Activated CD8-positive, alpha-beta memory T cell treated with anti-CD3 and anti-CD28 coated beads, Interleukin-2, amount 10 ng/mL, durations not matched to agents 7 days and 5 days (primary cell): ENCODE measurements around the gene RPL10A. TPM values are rescaled to one million over a fixed set of nuclear protein-coding genes. Genes with fewer than 3 reads are reported as not detected.

Experiments used
- ATAC-seq: fragments of 150-1000 bp; cut with Tn5 transposase; one replicate; pipeline ENCODE4 v1.10.0; 2021; ENCODE audit warnings: moderate library complexity
- CTCF ChIA-PET: fragments of 350-600 bp; sonication (Branson Sonifier 250); formaldehyde crosslinking; loops from one replicate; lab custom pipeline; 2021; ENCODE audit warnings: antibody characterized with exemption; lab: Charles Lee
- DNase-seq: peaks from one replicate; pipeline ENCODE4 v3.0.0-alpha.2; 2020
- H3K27ac Mint-ChIP-seq: one replicate; pipeline ENCODE4 v1.8.0; 2021; ENCODE audit warnings: mild to moderate bottlenecking, mixed read lengths
- H3K27me3 Mint-ChIP-seq: one replicate; pipeline ENCODE4 v1.8.0; 2021; ENCODE audit warnings: mixed read lengths
- H3K36me3 Mint-ChIP-seq: one replicate; pipeline ENCODE4 v1.8.0; 2021; ENCODE audit warnings: mild to moderate bottlenecking, mixed read lengths
- H3K4me1 Mint-ChIP-seq: one replicate; pipeline ENCODE4 v1.8.0; 2021; ENCODE audit warnings: mixed read lengths
- H3K4me3 Mint-ChIP-seq: one replicate; pipeline ENCODE4 v1.8.0; 2021; ENCODE audit warnings: mild to moderate bottlenecking, moderate library complexity, mixed read lengths
- H3K9me3 Mint-ChIP-seq: one replicate; pipeline ENCODE4 v1.8.0; 2022; ENCODE audit warnings: low read depth, mixed read lengths
- total RNA-seq, 2 experiments: library from RNA; stranded (reverse); gene quantifications; one replicate each; pipeline ENCODE4 v1.2.3, GENCODE V29; 2021

The RPL10A gene
- total RNA-seq, 2 experiments from 2014 or later: 1,163 to 1,382 TPM

DNA sequence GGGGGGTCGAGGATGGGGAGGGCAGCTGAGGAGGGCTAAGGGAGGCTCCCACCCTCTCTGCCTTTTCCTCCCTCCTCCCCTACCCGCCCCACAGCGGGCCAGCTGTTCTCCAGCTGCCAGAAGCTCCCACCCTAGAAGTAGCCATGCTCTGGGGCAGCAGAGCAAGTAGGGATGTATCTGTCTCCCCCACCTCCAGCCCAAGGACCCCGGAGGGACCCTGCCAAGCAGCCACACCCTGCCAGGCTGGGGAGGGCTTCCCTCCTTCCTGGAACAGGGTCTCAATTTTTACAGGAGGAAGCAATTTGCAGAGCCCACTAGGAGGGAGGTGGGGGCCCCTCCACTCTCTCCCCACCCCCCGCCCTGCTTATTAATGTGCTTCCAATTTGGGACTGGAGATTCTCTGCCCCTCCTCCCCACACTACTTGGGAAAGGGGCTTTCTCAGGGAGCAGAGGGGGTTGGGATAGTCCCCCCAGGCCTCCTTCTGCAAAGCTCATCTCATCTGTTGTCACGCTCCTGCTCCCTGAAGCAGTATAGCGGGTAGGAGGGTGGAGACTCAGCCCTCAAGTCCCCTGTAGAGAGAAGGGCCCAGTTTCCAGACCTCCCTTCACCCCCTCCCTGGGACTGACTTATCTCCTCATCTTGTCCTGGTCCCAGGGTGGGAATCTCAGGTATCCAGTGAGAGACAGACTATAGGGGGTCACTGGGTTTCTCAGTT is 24.2 kb downstream of the RPL10A start:
- CTCF ChIA-PET: interaction anchor here (0.6 to 1.4 kb wide), 3 partner anchors 9 to 200 kb away, joined by 3 to 4 read pairs (median 3); no protein-coding TSS in a partner anchor
- no peak overlapping the region for H3K4me3 Mint-ChIP-seq

DNA sequence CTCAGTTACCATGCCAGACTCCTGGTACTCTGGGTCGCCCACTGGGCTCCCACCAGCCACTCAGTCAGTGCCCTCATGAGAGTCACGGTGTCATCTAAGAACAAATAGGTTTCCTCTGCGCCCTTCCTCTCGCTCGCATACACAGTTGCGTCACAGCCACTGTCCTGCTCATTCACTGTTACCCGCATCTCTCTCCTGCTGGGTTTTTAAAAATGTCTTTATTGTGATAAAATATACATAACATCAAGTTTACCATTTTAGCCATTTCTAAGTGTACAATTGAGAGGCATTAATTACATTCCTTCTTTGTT is 24.7 kb downstream of the RPL10A start:
- no peaks in the 10 kb centered on the region for H3K36me3 Mint-ChIP-seq
- H3K27me3 Mint-ChIP-seq: peaks cover 13% of the 10 kb centered on the region
- no peak overlapping the region for H3K4me3 Mint-ChIP-seq
- DNase-seq (no peak), ATAC-seq (no peak)
- no peaks in the 10 kb centered on the region for H3K9me3 Mint-ChIP-seq
- peaks cover 11% of the 10 kb centered on the region for H3K4me1 Mint-ChIP-seq
- CTCF ChIA-PET: interaction anchor here (1.4 kb wide), 1 partner anchor 200 kb away, joined by 4 read pairs; no protein-coding TSS in a partner anchor
- no peak overlapping the region for H3K27ac Mint-ChIP-seq

More for the DNA sequence above, 24.2 kb downstream of the RPL10A start:
- ATAC-seq (no peak), DNase-seq (no peak)
- Mint-ChIP-seq H3K27ac (no peak overlapping the region), H3K36me3 (no peaks in the 10 kb centered on the region), H3K4me1 (peaks cover 14% of the 10 kb centered on the region), H3K9me3 (no peaks in the 10 kb centered on the region), H3K27me3 (peaks cover 11% of the 10 kb centered on the region)

GRCh38 chr6:35493307-35493983 is 25.2 kb downstream of the RPL10A start:
- H3K4me3 Mint-ChIP-seq: no peak overlapping the region
- CTCF ChIA-PET: no interaction called here
- no peaks in the 10 kb centered on the region for H3K36me3 Mint-ChIP-seq
- peaks cover 6% of the 10 kb centered on the region for H3K4me1 Mint-ChIP-seq
- H3K27ac Mint-ChIP-seq: no peak overlapping the region
- DNase-seq (no peak), ATAC-seq (no peak)
- H3K27me3 Mint-ChIP-seq: peaks cover 18% of the 10 kb centered on the region
- no peaks in the 10 kb centered on the region for H3K9me3 Mint-ChIP-seq

DNA sequence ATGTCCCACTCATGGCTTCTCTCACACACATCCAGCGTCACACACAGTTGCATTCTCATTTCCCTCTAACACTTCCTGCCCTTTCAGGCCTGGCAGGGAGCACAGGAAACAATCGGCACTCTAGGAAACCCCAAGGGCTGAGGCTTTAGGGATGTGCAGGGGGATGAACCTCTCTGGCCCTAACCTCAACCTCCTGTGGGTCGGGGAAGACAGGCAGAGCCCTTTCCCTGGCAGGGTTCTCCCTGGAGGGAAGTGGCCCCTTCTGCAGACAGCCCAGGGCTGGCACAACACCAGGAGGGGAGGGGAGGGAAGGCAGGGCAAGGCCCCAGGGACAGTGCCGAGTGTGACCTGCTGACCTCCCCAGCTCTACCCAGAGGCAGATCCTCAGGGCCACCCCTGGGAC is 26.0 kb downstream of the RPL10A start:
- ATAC-seq (no peak), DNase-seq (no peak)
- Mint-ChIP-seq H3K4me3 (no peak overlapping the region), H3K27ac (peak overlapping the region; percentile 7), H3K4me1 (peaks cover 9% of the 10 kb centered on the region), H3K36me3 (no peaks in the 10 kb centered on the region), H3K9me3 (no peaks in the 10 kb centered on the region), H3K27me3 (peaks cover 25% of the 10 kb centered on the region)
- CTCF ChIA-PET: no interaction called here

- peaks cover 9% of the 10 kb centered on the region for H3K4me1 Mint-ChIP-seq
- CTCF ChIA-PET: interaction anchor here (0.6 kb wide), 1 partner anchor 49 kb away, joined by 3 read pairs; no protein-coding TSS in a partner anchor
- no peak overlapping the region for H3K27ac Mint-ChIP-seq
- H3K27me3 Mint-ChIP-seq: peaks cover 33% of the 10 kb centered on the region
- ATAC-seq (no peak), DNase-seq (no peak)
- no peaks in the 10 kb centered on the region for H3K9me3 Mint-ChIP-seq
- peak overlapping the region; percentile 42 for H3K4me3 Mint-ChIP-seq
- no peaks in the 10 kb centered on the region for H3K36me3 Mint-ChIP-seq
These were observed 27.2 kb downstream of the RPL10A start for GRCh38 chr6:35495258-35496035.

GRCh38 chr6:35496036-35496840 is 28.0 kb downstream of the RPL10A start:
- CTCF ChIA-PET: interaction anchor here (1.0 to 1.2 kb wide), 3 partner anchors 14 to 128 kb away, joined by 3 read pairs; no protein-coding TSS in a partner anchor
- ATAC-seq (no peak), DNase-seq (no peak)
- Mint-ChIP-seq H3K4me3 (peak overlapping the region; percentile 42), H3K9me3 (no peaks in the 10 kb centered on the region), H3K36me3 (no peaks in the 10 kb centered on the region), H3K27ac (no peak overlapping the region), H3K4me1 (peaks cover 9% of the 10 kb centered on the region), H3K27me3 (peaks cover 39% of the 10 kb centered on the region)

DNA sequence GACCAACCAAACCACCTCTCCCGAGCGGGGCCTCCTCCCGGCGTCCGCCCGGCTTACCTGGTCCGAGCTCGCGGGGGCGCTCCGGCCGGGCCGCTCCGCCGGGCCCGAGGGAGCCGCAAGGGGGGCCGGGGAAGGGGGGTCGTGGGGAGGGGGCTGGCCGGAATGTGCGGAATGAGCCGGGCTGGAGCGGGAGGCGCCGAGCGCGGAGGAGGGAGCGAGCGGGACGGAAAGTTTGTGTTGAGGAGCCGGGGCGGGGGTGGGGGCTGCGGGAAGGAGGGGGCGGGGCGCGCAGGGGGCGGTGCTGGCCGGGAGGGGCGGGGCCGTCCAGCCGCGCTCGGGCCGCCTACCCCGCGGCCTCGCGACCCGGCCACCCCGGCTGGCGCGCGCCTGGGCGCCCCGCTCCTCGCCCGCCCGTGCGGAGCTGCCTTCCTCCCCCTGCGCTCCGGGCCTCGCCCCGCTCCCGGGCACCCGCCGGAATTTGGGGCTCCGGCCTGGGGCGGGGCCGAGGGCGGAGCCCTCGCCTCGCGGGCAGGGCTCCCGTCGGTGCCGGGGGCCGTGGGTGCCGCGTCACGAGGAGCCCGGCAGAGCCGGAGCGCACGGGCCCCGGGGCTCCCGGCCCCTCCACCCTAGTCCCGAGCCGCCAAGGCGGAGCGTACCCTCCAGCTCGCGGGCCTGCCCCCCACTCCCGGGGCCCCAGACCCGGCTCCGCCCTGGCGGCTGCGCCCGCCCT is 28.8 kb downstream of the RPL10A start, which contains the start of gene TEAD3:
Gene TEAD3, minus strand, starts transcription at position 239 of the 730 bp plus-strand sequence.
- H3K9me3 Mint-ChIP-seq: no peaks in the 10 kb centered on the region
- CTCF ChIA-PET: interaction anchor here (0.7 to 1.7 kb wide), 8 partner anchors 13 to 240 kb away, joined by 3 to 7 read pairs (median 3); no protein-coding TSS in a partner anchor
- H3K4me3 Mint-ChIP-seq: peak within 1 kb of the TSS; percentile 55
- peaks cover 42% of the 10 kb centered on the region for H3K27me3 Mint-ChIP-seq
- H3K36me3 Mint-ChIP-seq: no peaks in the 10 kb centered on the region
- DNase-seq: peak; percentile 52
- H3K27ac Mint-ChIP-seq: no peak within 1 kb of the TSS
- H3K4me1 Mint-ChIP-seq: peaks cover 9% of the 10 kb centered on the region
- ATAC-seq: peak; percentile 81

DNA sequence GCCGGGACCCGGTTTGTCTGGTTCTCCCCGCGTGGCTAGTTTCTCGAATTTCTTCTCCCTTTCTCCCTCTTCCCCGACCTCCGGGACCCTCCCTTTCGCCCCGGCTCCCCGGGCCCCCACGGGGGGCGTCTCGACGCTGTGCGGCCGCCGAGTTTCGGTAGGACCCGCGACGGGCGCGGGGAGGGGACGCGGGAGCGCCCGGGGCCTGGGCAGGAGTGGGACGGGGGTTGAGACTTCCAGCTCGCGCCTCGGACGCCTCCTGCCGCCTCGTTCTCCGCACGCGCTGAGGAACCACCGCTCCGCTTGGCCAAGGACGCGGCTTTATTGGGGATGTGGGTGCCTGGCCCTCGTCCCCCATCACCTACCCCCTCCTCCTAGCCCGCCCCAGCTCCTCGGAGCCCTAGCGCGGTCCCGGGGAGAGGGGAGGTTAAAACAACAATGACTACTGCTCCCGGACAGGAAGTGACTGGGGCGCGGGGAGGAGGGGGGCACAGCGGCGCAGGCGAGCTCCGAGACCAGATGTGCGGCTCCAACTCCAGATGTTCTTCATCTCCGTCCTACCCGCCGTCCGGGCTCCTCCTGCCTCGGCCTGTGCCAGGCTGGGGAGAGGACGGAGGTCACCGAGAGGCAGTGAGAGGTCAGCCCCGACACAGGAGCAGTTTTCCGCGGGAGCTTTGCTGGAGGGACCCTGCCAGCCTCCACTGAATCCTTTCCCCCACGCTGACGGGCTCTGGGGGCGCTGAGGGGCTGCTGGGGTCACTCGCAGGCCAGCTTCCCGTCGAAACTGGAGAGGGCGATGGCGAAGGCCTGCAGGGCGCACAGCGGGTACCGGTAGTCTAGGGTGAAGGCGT is 29.6 kb downstream of the RPL10A start:
- Mint-ChIP-seq H3K9me3 (no peaks in the 10 kb centered on the region), H3K4me1 (peaks cover 9% of the 10 kb centered on the region), H3K27ac (no peak overlapping the region), H3K36me3 (no peaks in the 10 kb centered on the region), H3K27me3 (peaks cover 45% of the 10 kb centered on the region), H3K4me3 (peak overlapping the region; percentile 55)
- DNase-seq (peak; percentile 69), ATAC-seq (peak; percentile 37)
- CTCF ChIA-PET: interaction anchor here (0.7 to 1.7 kb wide), 8 partner anchors 13 to 240 kb away, joined by 3 to 7 read pairs (median 3); no protein-coding TSS in a partner anchor

GRCh38 chr6:35498422-35499067 is 30.3 kb downstream of the RPL10A start:
- ATAC-seq: no peak
- no peaks in the 10 kb centered on the region for H3K9me3 Mint-ChIP-seq
- peaks cover 9% of the 10 kb centered on the region for H3K4me1 Mint-ChIP-seq
- no peaks in the 10 kb centered on the region for H3K36me3 Mint-ChIP-seq
- DNase-seq: no peak
- peaks cover 49% of the 10 kb centered on the region for H3K27me3 Mint-ChIP-seq
- H3K4me3 Mint-ChIP-seq: peak overlapping the region; percentile 42
- no peak overlapping the region for H3K27ac Mint-ChIP-seq
- CTCF ChIA-PET: interaction anchor here (0.7 to 1.7 kb wide), 5 partner anchors 24 to 239 kb away, joined by 3 to 7 read pairs (median 3); no protein-coding TSS in a partner anchor

- H3K36me3 Mint-ChIP-seq: no peaks in the 10 kb centered on the region
- ATAC-seq: no peak
- no peaks in the 10 kb centered on the region for H3K9me3 Mint-ChIP-seq
- peaks cover 46% of the 10 kb centered on the region for H3K27me3 Mint-ChIP-seq
- no peak for DNase-seq
- H3K4me3 Mint-ChIP-seq: no peak overlapping the region
- H3K4me1 Mint-ChIP-seq: peaks cover 4% of the 10 kb centered on the region
- CTCF ChIA-PET: no interaction called here
- no peak overlapping the region for H3K27ac Mint-ChIP-seq
These were observed 31.2 kb downstream of the RPL10A start for GRCh38 chr6:35499372-35499771.

DNA sequence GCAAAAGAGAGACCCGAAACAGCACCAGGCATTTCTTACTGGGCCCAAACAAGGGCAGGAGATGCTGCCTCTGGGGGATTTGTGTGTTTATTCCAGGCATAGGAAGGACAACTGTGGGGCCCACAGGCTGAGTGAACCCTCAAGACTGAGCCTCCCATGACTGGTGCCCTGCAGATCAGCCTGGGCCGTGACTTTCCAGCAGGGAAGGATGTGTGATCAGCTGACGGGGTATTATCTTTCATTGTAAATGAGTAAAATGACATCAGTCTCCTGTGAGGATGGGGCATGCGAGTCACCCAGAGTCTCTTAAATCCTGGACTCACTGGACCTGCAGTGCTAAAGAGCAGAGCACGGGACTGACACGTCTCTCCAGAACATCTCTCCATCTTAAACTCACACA is 32.6 kb downstream of the RPL10A start:
- H3K4me3 Mint-ChIP-seq: no peak overlapping the region
- no peak overlapping the region for H3K27ac Mint-ChIP-seq
- H3K9me3 Mint-ChIP-seq: no peaks in the 10 kb centered on the region
- H3K36me3 Mint-ChIP-seq: no peaks in the 10 kb centered on the region
- DNase-seq (no peak), ATAC-seq (no peak)
- CTCF ChIA-PET: interaction anchor here (0.7 to 1.1 kb wide), 2 partner anchors 9 to 34 kb away, joined by 3 to 4 read pairs; no protein-coding TSS in a partner anchor
- peaks cover 3% of the 10 kb centered on the region for H3K4me1 Mint-ChIP-seq
- peaks cover 42% of the 10 kb centered on the region for H3K27me3 Mint-ChIP-seq
